HG03064 (cell line): Measurements from ENCODE around the gene ERC2.

ENCODE experiments used
- ATAC-seq: cut with Tn5 transposase; IDR thresholded peaks from one replicate; pipeline ENCODE4 v1.9.1; 2021; ENCODE audit warnings: low read depth; ENCODE audit not compliant: unreplicated experiment

ERC2 gene

GRCh38 chr3:55497250-55497649 lies 971.0 kb downstream of the ERC2 start:
- no peak for ATAC-seq

GRCh38 chr3:55494976-55495375 lies 973.3 kb downstream of the ERC2 start:
- no peak for ATAC-seq

DNA sequence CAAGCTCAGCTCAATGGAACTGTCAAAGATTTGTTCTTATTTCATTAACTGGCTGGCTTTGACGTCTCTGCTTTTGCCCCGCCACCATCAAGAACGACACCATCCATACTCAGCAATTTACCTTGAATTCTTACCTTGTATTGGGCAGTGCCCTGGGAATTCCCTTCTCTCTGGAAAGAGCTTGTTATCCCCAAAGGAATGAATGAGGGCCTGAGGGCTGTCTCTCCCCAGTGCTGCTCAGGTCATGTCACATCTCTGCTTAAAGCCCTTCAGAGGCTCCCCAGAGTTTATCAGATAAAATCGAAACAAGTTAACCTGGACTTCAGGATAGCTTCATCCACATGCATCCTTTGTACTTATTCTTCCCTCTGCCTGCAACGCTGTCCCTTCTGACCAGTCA lies 975.3 kb downstream of the ERC2 start:
- ATAC-seq: no peak

GRCh38 chr3:55491296-55491816 lies 976.9 kb downstream of the ERC2 start:
- ATAC-seq: no peak

DNA sequence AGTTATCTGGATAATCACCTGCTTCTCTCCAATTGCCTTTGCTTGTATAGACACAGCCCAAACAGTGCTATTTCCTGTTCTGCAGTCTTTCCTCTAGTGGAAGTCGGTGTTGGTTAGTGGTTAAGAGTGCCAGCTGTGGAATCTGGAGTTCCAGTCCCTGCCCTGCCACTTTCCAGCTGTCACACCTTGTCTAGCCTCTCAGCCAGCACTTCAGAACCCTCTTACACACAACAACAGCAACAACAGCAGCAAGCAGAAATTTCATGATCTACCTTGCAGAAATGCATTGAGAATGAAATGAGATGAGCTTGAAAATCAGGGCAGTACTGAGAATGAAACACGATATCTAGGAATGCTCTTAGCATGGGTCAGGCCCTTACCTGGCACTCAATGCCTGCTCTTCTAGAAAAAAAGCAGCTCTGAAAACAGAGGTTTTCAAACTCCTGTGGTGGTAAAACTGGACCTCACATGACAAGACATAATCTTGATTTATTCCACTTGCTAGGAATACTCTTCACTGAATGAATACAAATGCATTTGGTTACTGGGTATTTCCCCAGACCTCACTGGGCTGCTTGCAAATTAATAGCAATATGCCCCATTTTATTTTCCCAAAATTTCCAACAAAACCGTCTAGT lies 977.9 kb downstream of the ERC2 start:
- no peak for ATAC-seq

DNA sequence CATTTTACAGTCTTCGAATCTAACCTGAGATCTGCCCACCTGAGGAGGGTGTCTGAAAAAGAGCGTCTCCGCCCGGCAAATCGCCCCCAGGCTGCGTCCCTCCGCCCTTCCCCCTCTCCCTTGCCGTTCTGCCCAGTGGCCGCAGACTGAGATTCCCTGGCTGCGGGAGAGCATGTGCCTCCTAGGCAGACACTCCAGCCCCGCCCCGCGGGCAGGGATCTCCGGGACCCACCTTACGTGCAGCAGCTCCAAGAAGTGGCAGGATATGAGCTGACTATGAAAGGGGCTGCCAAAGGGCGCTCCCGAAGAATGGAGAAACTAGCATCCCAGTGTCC lies 978.5 kb downstream of the ERC2 start:
- ATAC-seq: no peak

DNA sequence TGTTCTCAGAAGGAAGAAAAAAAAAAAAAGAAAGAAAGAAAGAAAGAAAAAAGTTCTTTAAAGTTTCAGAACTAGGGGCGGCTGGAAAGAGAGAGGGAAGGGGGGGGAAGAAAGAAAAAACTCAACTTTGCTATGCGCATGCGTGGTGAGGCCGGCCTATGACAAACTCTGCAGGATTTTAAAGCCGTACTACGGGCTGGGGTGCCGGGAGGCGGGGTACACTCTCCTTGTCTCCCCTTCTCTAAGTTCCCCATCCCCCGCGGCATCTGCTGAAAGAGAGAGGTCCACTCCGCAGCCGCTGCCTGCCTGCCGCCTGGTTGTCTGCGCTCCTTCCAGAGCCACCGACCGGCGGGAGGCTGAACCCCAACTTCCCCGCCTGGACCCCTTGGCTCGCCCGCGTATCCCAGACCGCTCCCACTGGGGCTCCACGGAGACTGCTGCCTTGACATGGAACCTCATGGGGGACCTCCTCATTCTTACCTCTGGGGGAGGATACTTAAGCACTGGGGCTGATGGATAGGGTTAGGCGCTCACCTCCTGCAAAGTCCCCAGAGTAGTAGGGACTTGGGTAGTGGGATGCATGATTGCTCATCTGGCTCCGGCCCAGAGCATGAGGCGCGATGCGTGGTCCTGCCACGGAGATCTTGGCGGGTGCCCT lies 979.7 kb downstream of the ERC2 start:
- no peak for ATAC-seq

DNA sequence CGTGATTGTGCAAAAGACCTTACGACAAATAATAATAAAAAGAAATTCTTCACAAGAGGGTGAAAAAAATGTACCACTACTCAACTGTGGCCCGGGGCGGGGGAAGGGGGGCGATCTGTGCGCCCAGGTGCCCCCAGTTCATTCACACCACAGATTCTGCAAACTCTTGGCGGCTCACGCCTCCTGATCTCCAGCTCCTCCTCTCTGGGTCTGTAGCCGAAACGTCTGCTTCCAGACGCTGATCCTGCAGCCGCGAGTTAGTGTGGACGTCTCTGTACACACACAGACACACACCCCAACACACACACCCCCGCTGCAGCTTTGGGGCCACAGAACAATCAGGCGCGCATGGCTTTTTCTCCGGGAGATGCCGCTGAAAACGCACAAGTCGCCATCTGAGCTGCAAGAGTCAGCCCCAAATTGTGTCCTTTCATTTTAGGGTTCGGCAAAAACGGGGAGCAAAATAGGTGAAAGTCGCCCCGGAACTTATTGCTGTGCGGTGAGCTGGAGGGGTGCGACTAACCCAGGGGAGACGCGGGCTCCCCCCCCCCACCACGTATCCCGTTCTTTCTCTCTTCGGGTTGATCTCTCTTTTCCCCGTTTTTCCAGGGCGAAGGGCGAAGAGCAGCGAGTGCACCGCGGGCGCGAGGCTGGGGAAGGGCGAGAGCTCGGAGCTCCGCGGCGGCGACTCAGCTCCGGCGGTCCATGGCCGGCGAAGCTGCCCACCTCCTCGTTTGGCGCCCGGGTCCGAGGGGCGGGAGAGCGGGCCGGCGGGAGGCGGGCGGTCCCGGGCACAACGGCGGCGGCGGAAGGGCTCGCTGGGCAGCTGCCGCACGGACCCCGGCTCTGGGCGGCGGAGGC lies 980.7 kb downstream of the ERC2 start:
- no peak for ATAC-seq

DNA sequence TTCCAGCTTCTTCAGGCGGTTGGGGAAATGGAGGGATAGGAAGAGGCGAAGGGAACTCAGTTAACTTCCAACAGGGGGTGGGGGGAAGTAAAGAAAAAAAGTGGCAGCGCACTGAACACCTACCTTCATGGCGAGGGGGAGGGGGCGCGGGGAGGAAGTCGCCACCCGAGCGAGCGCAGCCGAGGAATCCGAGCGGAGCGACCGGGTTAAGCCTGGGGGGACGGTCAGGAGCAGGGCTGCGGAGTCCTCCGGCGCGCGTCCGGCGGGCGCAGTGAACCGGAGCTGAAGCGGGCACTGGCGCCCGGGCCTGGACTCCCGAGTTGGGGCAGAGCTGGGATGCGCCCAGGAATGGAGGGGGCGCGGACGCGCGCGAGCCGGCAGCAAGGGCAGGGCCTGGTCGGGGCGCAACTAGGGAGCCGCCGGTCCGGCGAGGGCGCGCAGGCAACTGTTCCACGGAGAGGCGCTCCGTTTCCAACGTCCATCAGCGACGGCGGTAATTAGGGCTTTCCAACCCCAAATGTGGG lies 981.3 kb downstream of the ERC2 start, which contains the start of gene WNT5A:
WNT5A (minus strand) TSS at position 450 of the 524 bp plus-strand sequence; CDS start at position 129, 321 bp downstream.
- ATAC-seq: no peak

DNA sequence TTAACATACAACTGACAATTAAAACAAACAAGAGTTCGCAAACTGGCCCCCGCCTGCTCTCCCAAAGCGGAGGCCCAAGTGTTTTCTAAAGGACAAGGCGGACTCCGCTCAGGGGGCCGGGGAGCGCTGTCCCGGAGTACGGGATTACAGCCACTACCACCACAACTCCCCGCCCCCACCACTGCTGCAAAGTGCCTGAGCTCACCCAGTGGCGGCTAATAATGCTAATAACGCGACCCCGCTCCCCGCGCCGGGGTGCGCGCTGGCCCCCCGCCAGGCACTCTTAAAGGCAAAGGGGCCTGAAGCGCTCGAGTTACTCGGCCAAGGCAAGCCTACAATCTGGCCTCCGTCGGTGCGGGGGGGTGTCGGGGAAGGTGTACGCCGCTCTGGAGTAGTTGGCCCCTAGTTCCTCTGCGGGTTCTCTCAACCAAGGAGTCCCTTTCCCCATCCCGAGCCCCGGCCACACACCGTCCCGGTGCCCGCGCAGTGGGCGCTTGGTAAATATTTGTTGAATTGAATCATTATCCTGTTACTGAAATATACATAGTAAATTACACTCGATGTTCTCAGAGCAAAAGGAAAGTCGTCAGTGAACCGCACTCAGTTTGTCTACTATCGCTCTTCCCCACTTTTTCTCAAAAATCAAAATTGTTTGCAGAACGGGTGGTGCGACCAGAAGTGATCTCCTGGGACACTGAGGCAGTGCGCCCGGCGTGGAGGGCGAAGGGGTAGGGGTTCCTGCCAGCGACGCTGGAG lies 982.0 kb downstream of the ERC2 start:
- no peak for ATAC-seq

- ATAC-seq: no peak
Observed at GRCh38 chr3:55484801-55485791, 983.2 kb downstream of the ERC2 start.

GRCh38 chr3:55484191-55484689 lies 984.0 kb downstream of the ERC2 start:
- ATAC-seq: no peak

DNA sequence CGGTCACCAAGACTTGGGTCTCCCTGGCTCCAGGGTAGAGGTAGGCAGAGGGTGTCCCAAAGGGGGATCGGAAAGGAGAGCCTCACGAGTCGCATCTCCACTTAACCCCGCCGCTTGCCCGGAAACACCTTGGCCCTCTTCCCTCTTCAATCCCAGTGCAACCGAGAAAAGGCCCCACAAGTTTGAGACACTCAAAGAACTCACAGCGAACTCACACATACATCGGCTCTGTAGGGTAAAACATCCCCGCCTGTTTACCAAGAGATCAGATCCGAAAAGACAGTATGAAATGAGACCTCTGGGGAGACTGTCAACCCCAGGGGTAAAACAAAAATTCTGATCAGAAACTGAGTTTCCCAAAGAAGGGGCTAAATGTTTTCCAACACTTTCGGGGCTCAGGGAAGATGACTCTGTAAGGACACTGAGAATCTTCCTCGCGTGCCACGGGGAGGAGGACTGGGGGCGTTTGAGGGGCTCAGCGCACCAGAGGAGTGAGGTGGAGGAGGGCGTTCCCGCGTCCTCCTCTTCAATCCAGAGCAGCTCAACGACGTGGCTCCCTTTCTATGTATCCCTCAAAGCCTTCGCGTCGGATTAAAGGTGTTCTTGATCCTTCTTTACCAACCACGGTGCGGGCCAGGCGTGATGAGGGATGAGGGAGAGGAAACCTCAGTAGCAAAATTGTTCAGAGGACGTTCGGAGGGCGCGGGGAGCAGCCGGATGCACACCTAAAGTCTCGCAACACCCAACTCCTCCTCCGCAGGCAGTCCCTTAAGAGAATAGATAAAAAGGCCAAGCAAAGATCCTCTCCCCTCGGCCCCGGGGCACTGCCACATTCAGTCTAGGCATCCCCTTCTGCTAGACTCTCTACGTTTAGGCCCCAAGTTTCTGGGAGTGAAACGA lies 984.8 kb downstream of the ERC2 start:
- ATAC-seq: no peak

DNA sequence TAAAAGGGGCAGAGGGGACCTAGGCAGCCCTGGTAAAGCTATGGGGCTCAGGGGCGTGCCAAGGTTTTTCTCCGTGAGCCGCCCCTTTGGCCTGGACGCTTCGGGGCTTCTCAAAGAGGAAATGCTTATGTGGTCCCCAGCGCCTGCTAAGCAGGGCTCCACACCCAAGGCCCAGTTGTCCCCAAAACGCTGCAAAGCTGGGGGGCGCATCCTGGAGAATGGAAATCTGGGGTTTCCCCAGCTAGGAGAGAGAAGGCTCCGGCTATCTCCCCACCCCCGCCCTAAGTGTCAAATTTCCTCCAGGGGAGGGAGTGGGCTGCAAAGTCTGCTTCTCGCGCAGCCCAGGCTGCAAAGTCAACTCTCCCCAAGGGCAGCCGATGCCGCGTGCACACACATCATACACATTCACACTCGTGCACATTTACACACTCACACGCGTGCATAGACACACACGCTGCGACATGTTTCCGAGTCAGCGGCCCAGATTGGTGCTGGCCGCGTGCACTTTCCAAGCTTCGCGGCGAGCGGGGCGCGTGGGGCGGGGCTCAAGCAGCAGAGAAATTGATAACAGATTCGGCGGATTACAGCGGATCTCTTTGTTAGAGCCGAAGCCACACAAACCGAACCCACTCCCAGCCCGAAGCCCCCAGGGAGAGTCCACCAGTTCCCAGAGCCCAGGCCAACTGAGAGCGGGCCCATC lies 985.6 kb downstream of the ERC2 start:
- no peak for ATAC-seq

GRCh38 chr3:55481744-55482495 lies 986.3 kb downstream of the ERC2 start:
- ATAC-seq: no peak

- no peak for ATAC-seq
Observed at GRCh38 chr3:55480911-55481743, 987.1 kb downstream of the ERC2 start.
